Endothelial cell (in vitro differentiated cells): ENCODE measurements around the gene ATP2B2. TPM values are rescaled to one million over a fixed set of nuclear protein-coding genes. Genes with fewer than 3 reads are reported as not detected.

Experiments used
- DNase-seq: peaks from one replicate; pipeline ENCODE4 v3.0.0; 2021; ENCODE audit warnings: low spot score
- H3K27ac Mint-ChIP-seq: one replicate; pipeline ENCODE4 v1.8.0; 2021; ENCODE audit warnings: mixed read lengths, inconsistent platforms; ENCODE audit not compliant: unreplicated experiment
- H3K27me3 Mint-ChIP-seq: one replicate; pipeline ENCODE4 v1.8.0; 2021; ENCODE audit warnings: mild to moderate bottlenecking, moderate library complexity, mixed read lengths, inconsistent platforms; ENCODE audit not compliant: unreplicated experiment
- H3K36me3 Mint-ChIP-seq: one replicate; pipeline ENCODE4 v1.8.0; 2021; ENCODE audit warnings: mild to moderate bottlenecking, low read depth, mixed read lengths, inconsistent platforms; ENCODE audit not compliant: unreplicated experiment
- H3K4me1 Mint-ChIP-seq: one replicate; pipeline ENCODE4 v1.8.0; 2021; ENCODE audit warnings: mild to moderate bottlenecking, mixed read lengths, inconsistent platforms; ENCODE audit not compliant: unreplicated experiment
- H3K4me3 Mint-ChIP-seq: one replicate; pipeline ENCODE4 v1.8.0; 2021; ENCODE audit warnings: mild to moderate bottlenecking, mixed read lengths, inconsistent platforms; ENCODE audit not compliant: unreplicated experiment
- H3K9me3 Mint-ChIP-seq: one replicate; pipeline ENCODE4 v1.8.0; 2021; ENCODE audit warnings: mixed read lengths, inconsistent platforms; ENCODE audit not compliant: unreplicated experiment
- CTCF ChIP-seq: fragments of 200-600 bp; sonication (generic); IDR thresholded peaks from one replicate; pipeline ENCODE4 v1.5.0; 2021; ENCODE audit warnings: antibody characterized with exemption; ENCODE audit not compliant: unreplicated experiment
- total RNA-seq: library from RNA; stranded (reverse); fragmentation: NEBNext Ultra II Directional; extraction: Animal tissue kit (Norgen Biotek cat#: 25700); gene quantifications from one replicate; pipeline ENCODE4 v1.2.1, GENCODE V29; 2021; ENCODE audit not compliant: unreplicated experiment

The ATP2B2 gene
- total RNA-seq, 1 donor from 2014 or later = 1.7 TPM

DNA sequence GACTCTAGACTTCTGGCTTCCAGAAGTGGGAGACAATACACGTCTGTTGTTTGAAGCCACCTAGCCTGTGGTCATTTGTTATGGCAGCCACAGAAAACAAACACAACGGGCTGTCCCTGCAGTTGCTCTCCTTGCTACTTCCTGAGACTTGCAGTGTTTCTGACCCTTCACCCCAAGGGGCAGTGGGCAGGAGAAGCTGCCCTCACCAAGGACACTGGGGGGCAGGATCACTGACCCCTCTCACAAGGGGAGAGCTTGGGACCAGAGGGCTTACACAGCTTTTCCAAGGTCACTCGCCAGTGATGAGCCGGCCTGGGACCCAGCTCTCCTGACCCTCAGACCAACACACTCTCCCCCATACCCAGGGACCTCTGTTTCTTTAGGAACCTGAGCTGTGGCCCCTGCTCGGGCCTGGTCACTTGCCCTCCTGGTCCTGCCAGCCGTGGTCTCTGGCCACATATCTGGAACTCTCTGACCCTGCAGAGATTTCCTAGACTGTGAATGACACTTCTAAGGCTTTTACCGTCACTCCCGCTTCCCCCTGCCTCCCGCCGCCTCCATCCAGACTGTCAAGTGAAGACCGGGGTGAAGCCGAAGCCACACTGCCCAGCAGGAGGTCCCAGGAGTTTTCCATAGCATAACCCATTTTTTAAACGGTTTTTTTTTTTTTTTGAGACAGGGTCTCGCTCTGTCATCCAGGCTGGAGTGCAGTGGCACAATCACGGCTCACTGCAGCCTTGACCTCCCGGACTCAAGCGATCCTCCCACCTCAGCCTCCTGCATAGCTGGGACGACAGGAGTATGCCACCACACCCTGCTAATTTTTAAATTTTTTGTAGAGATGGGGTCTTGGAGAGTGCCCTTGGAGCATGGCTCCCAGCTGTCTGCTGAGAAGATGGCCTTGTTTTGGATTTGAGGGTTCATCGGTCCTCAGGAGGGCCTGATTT is 4.4 kb downstream of the ATP2B2 start:
- H3K27me3 Mint-ChIP-seq = peaks cover 14% of the 10 kb centered on the region
- no peak for TF ChIP-seq CTCF
- H3K27ac Mint-ChIP-seq = no peak overlapping the region
- no peaks in the 10 kb centered on the region for H3K36me3 Mint-ChIP-seq
- H3K9me3 Mint-ChIP-seq = no peaks in the 10 kb centered on the region
- no peaks in the 10 kb centered on the region for H3K4me1 Mint-ChIP-seq
- H3K4me3 Mint-ChIP-seq = no peak overlapping the region
- no peak for DNase-seq

GRCh38 chr3:10498271-10498670 is 7.1 kb downstream of the ATP2B2 start:
- peaks cover 9% of the 10 kb centered on the region for H3K27me3 Mint-ChIP-seq
- H3K27ac Mint-ChIP-seq = no peak overlapping the region
- no peak for TF ChIP-seq CTCF
- H3K4me1 Mint-ChIP-seq = no peaks in the 10 kb centered on the region
- H3K9me3 Mint-ChIP-seq = no peaks in the 10 kb centered on the region
- H3K36me3 Mint-ChIP-seq = no peaks in the 10 kb centered on the region
- no peak for DNase-seq
- no peak overlapping the region for H3K4me3 Mint-ChIP-seq

- H3K36me3 Mint-ChIP-seq = no peaks in the 10 kb centered on the region
- no peak for TF ChIP-seq CTCF
- no peak overlapping the region for H3K4me3 Mint-ChIP-seq
- no peak overlapping the region for H3K27ac Mint-ChIP-seq
- peaks cover 11% of the 10 kb centered on the region for H3K27me3 Mint-ChIP-seq
- no peak for DNase-seq
- no peaks in the 10 kb centered on the region for H3K9me3 Mint-ChIP-seq
- no peaks in the 10 kb centered on the region for H3K4me1 Mint-ChIP-seq
These were observed 7.9 kb downstream of the ATP2B2 start for GRCh38 chr3:10497439-10497838.

DNA sequence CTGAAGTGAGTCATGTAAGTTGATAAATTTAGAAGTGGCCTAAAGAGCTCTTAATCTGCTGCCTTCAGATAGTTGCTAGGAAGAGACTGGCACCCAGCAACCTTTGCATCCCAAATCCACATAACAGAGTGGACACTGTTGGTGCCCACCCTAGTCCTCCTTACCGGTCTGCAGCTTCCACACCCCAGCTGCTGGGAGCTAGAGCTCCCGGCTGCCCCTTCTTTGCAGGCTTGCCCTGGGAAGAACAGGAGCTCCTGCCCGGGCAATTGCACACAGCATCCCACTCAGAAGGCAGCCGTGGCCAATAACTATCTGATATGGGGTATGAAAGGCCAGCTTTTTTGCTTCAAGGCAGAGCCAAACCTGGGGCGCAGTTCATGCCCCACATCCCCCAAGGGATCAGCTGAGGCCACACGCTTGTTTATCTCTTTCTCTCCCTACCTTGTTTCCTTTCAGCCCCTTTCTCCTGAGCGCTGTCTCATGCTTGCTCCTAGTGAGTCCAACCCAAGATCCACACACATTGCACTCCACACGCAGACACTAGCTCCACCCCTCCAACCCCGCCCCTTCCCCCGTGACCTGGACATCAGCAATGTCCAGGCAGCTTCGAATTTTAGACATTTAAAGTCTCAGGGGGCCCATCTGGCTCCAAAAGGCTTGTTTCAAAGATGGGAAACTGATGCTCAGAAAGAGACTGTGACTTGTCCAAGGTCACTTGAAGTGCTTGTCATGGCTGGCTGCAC is 9.1 kb downstream of the ATP2B2 start:
- no peak for DNase-seq
- no peaks in the 10 kb centered on the region for H3K9me3 Mint-ChIP-seq
- H3K4me1 Mint-ChIP-seq = no peaks in the 10 kb centered on the region
- H3K27me3 Mint-ChIP-seq = peaks cover 11% of the 10 kb centered on the region
- no peak overlapping the region for H3K27ac Mint-ChIP-seq
- H3K36me3 Mint-ChIP-seq = no peaks in the 10 kb centered on the region
- TF ChIP-seq CTCF = no peak
- H3K4me3 Mint-ChIP-seq = no peak overlapping the region

- no peaks in the 10 kb centered on the region for H3K4me1 Mint-ChIP-seq
- DNase-seq = no peak
- no peak overlapping the region for H3K27ac Mint-ChIP-seq
- TF ChIP-seq CTCF = no peak
- peaks cover 11% of the 10 kb centered on the region for H3K27me3 Mint-ChIP-seq
- no peaks in the 10 kb centered on the region for H3K36me3 Mint-ChIP-seq
- no peaks in the 10 kb centered on the region for H3K9me3 Mint-ChIP-seq
- no peak overlapping the region for H3K4me3 Mint-ChIP-seq
These were observed 9.8 kb downstream of the ATP2B2 start for GRCh38 chr3:10495614-10496013.
